Osteocyte (in vitro differentiated cells): ENCODE data around the gene KRT17. TPM values are rescaled to one million over a fixed set of nuclear protein-coding genes. Genes with fewer than 3 reads are reported as not detected.

ENCODE experiments used
- DNase-seq: peaks from one replicate; pipeline ENCODE4 v3.0.0; 2021; ENCODE audit warnings: mixed read lengths; ENCODE audit not compliant: unreplicated experiment; ENCODE audit errors: extremely low spot score
- H3K27ac Mint-ChIP-seq: one replicate; pipeline ENCODE4 v1.8.0; 2021; ENCODE audit warnings: mild to moderate bottlenecking, mixed read lengths; ENCODE audit not compliant: unreplicated experiment
- H3K27me3 Mint-ChIP-seq: one replicate; pipeline ENCODE4 v1.8.0; 2021; ENCODE audit warnings: mixed read lengths; ENCODE audit not compliant: unreplicated experiment
- H3K36me3 Mint-ChIP-seq: one replicate; pipeline ENCODE4 v1.8.0; 2021; ENCODE audit warnings: mixed read lengths; ENCODE audit not compliant: unreplicated experiment
- H3K4me1 Mint-ChIP-seq: one replicate; pipeline ENCODE4 v1.8.0; 2021; ENCODE audit warnings: mixed read lengths; ENCODE audit not compliant: unreplicated experiment
- H3K4me3 Mint-ChIP-seq: one replicate; pipeline ENCODE4 v1.8.0; 2021; ENCODE audit warnings: mild to moderate bottlenecking, moderate library complexity, mixed read lengths; ENCODE audit not compliant: unreplicated experiment
- H3K9me3 Mint-ChIP-seq: one replicate; pipeline ENCODE4 v1.8.0; 2021; ENCODE audit warnings: mixed read lengths; ENCODE audit not compliant: unreplicated experiment
- total RNA-seq: library from RNA; stranded (reverse); gene quantifications from 2 replicates; pipeline ENCODE4 v1.2.1, GENCODE V29; 2021
- TF ChIP-seq, protein P1 (sequence below): fragments of 200-600 bp; sonication (generic); IDR thresholded peaks from 2 replicates; pipeline ENCODE4 v1.5.0; 2021; ENCODE audit warnings: antibody characterized with exemption, mild to moderate bottlenecking, moderate library complexity

The KRT17 gene
- total RNA-seq, 1 donor from 2014 or later, result 40.5 TPM

- Mint-ChIP-seq H3K4me1 (peaks cover 13% of the 10 kb centered on the region), H3K27ac (no peak overlapping the region), H3K4me3 (no peak overlapping the region), H3K36me3 (no peaks in the 10 kb centered on the region), H3K9me3 (no peaks in the 10 kb centered on the region), H3K27me3 (no peaks in the 10 kb centered on the region)
- DNase-seq, result no peak
- TF ChIP-seq, protein P1, sequence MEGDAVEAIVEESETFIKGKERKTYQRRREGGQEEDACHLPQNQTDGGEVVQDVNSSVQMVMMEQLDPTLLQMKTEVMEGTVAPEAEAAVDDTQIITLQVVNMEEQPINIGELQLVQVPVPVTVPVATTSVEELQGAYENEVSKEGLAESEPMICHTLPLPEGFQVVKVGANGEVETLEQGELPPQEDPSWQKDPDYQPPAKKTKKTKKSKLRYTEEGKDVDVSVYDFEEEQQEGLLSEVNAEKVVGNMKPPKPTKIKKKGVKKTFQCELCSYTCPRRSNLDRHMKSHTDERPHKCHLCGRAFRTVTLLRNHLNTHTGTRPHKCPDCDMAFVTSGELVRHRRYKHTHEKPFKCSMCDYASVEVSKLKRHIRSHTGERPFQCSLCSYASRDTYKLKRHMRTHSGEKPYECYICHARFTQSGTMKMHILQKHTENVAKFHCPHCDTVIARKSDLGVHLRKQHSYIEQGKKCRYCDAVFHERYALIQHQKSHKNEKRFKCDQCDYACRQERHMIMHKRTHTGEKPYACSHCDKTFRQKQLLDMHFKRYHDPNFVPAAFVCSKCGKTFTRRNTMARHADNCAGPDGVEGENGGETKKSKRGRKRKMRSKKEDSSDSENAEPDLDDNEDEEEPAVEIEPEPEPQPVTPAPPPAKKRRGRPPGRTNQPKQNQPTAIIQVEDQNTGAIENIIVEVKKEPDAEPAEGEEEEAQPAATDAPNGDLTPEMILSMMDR, result no peak
Measured at GRCh38 chr17:41650794-41651624, 26.6 kb upstream of the KRT17 start.

DNA sequence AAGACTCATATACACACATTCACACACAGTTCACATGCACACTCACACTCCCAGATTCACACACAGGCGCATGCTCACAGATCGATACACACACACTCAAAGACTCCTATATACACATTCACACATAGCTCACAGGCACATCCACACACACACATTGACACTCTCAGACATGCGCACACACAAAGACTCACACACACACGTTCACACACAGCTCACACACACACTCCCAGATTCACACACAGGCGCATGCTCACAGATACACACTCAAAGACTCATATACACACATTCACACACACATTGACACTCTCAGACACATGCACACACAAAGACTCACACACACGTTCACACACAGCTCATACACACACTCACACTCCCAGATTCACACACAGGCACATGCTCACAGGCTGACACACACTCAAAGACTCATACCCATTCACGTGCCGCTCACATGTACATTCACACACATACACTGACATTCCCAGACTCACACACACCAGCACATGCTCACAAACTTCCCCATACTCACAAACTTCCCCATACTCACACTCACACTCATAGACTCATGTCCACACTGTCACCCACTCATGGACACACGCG, 25.6 kb upstream of the KRT17 start:
- Mint-ChIP-seq H3K36me3 (no peaks in the 10 kb centered on the region), H3K27me3 (no peaks in the 10 kb centered on the region), H3K4me1 (peaks cover 21% of the 10 kb centered on the region), H3K4me3 (no peak overlapping the region), H3K9me3 (no peaks in the 10 kb centered on the region), H3K27ac (no peak overlapping the region)
- DNase-seq, result no peak
- TF ChIP-seq, protein P1, result no peak

GRCh38 chr17:41648411-41649195, 24.2 kb upstream of the KRT17 start:
- Mint-ChIP-seq H3K27ac (peak overlapping the region; percentile 82), H3K27me3 (no peaks in the 10 kb centered on the region), H3K36me3 (no peaks in the 10 kb centered on the region), H3K4me1 (peaks cover 21% of the 10 kb centered on the region), H3K4me3 (peak overlapping the region; percentile 60), H3K9me3 (no peaks in the 10 kb centered on the region)
- DNase-seq, result peak; percentile 96
- TF ChIP-seq, protein P1, result peak; percentile 94

GRCh38 chr17:41647940-41648410, 23.6 kb upstream of the KRT17 start:
- H3K27me3 Mint-ChIP-seq, result no peaks in the 10 kb centered on the region
- peak overlapping the region; percentile 60 for H3K4me3 Mint-ChIP-seq
- peaks cover 21% of the 10 kb centered on the region for H3K4me1 Mint-ChIP-seq
- no peaks in the 10 kb centered on the region for H3K9me3 Mint-ChIP-seq
- H3K27ac Mint-ChIP-seq, result peak overlapping the region; percentile 56
- TF ChIP-seq, protein P1, result peak; percentile 97
- peak; percentile 95 for DNase-seq
- H3K36me3 Mint-ChIP-seq, result no peaks in the 10 kb centered on the region
